GM12891 (cell line): ENCODE measurements around the gene TIGD2.

Source experiments
- POLR2A ChIP-seq: IDR thresholded peaks from 2 replicates; pipeline ENCODE4 v1.6.1; 2011; ENCODE audit warnings: low read depth, low read length, control low read depth
- POLR2AphosphoS5 ChIP-seq: IDR thresholded peaks from 2 replicates; pipeline ENCODE4 v1.6.1; 2011; ENCODE audit warnings: low read depth, low read length, control low read depth
- SPI1 ChIP-seq: IDR thresholded peaks from 2 replicates; pipeline ENCODE4 v1.6.1; 2011; ENCODE audit warnings: low read depth, low read length, control low read depth
- TAF1 ChIP-seq: IDR thresholded peaks from 2 replicates; pipeline ENCODE4 v1.6.1; 2011; ENCODE audit warnings: low read depth, low read length, control low read depth

DNA sequence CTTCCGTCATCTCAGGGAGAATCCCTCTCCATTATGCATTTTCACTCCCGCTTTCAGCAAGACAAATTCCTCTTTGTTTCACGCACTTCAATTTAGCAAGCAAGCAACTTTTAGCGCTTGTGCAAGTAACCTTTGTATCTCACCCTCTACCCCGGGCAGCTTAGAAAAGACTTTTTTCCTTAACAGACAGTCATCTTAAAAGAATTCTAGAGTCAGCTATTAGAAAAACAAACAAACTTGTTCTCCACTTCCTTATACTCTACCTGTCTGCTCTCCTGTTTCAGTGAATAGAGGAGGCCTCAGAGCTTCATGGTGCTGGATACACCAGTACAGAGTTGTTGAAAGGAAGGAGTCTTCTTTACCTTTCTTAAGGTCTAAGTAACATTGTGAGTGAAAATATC is 12.1 kb downstream of the TIGD2 start:
- no peak for TF ChIP-seq POLR2A
- TF ChIP-seq POLR2AphosphoS5: no peak
- no peak for TF ChIP-seq SPI1
- TF ChIP-seq TAF1: no peak
